KOPT-K1 (cell line): ENCODE measurements around the gene RNF180.

Experiments
- H3K27ac ChIP-seq: fragments of 200-600 bp; sonication (generic); 2 replicates; pipeline ENCODE4 v1.5.1; 2016; ENCODE audit warnings: antibody characterized with exemption, mild to moderate bottlenecking, low read depth, low read length; ENCODE audit not compliant: poor library complexity, severe bottlenecking
- H3K36me3 ChIP-seq: fragments of 200-600 bp; sonication (generic); 2 replicates; pipeline ENCODE4 v1.5.1; 2017; ENCODE audit warnings: antibody characterized with exemption, mild to moderate bottlenecking, low read length, moderate library complexity; ENCODE audit not compliant: insufficient read depth
- H3K9me3 ChIP-seq: fragments of 200-600 bp; sonication (generic); 2 replicates; pipeline ENCODE4 v1.5.1; 2017; ENCODE audit warnings: antibody characterized with exemption, low read length, mild to moderate bottlenecking; ENCODE audit not compliant: insufficient read depth, poor library complexity, severe bottlenecking

The RNF180 gene

DNA sequence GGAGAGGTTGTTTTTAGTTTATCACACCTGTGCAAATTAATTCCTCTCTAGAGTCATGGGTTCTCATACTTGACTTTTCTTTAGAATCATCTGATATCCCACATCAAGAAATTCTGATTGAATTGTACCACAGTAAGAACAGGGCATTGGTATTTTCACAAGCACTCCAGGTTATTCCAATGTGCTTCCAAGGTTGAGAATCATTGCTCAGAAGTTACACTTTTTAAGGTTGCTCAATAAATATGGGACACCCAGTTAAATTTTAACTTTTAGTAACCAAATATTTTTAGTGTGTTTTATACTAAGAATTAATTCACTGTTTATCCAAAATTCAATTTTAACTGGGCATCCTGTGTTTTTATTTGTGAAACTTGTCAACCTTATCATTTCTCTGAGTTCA, 2.5 kb upstream of the RNF180 start:
- no peaks in the 10 kb centered on the region for H3K9me3 ChIP-seq
- no peak overlapping the region for H3K27ac ChIP-seq
- H3K36me3 ChIP-seq = no peaks in the 10 kb centered on the region

DNA sequence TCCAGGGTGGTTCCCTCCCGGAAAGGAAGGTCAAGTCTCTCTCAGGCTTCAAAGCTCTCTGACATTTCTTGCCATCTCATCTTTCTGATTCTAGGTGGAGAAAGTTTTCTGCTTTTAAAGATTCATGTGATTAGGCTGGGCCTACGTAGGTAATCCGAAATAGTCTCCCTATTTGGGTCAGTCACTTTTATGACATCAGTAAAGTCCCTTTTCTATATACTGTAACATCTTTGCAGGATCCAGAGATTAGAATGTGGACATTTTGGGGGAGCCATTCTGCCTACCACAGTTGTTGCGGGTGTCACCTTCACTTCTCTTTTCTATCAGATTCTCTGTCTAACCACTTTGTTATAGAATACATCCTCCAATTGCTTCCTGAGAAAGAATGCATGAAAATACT, 1.9 kb upstream of the RNF180 start:
- no peaks in the 10 kb centered on the region for H3K36me3 ChIP-seq
- H3K27ac ChIP-seq = no peak overlapping the region
- H3K9me3 ChIP-seq = no peaks in the 10 kb centered on the region

- Histone ChIP-seq H3K27ac (no peak overlapping the region), H3K36me3 (no peaks in the 10 kb centered on the region), H3K9me3 (no peaks in the 10 kb centered on the region)
Measured at GRCh38 chr5:64164166-64164565, 1.5 kb upstream of the RNF180 start.

DNA sequence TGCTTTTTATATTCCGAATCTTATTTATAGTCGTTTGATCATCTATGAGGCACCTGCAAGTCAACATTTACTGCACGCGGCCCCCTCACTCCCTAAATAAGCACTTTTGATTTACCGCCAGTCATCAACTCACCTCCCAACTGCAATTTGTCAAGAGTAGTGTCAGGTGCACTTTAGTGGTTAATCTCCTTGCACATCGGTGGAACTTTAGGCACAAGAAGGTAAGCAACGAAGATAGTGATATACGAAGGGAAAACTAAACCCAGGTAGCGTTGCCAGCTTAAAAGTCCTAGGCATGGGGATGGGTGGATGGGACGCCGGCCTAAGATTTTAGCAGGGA, 513 bp upstream of the RNF180 start:
- no peaks in the 10 kb centered on the region for H3K9me3 ChIP-seq
- H3K27ac ChIP-seq = no peak overlapping the region
- H3K36me3 ChIP-seq = no peaks in the 10 kb centered on the region

GRCh38 chr5:64166201-64166959, 737 bp downstream of the RNF180 start:
- H3K27ac ChIP-seq = no peak overlapping the region

GRCh38 chr5:64176301-64176700, 10.7 kb downstream of the RNF180 start:
- no peak overlapping the region for H3K27ac ChIP-seq
- H3K36me3 ChIP-seq = no peaks in the 10 kb centered on the region
- no peaks in the 10 kb centered on the region for H3K9me3 ChIP-seq

More at GRCh38 chr5:64166201-64166959, 737 bp downstream of the RNF180 start:
- H3K9me3 ChIP-seq = no peaks in the 10 kb centered on the region
- H3K36me3 ChIP-seq = no peaks in the 10 kb centered on the region

GRCh38 chr5:64180661-64181343, 15.2 kb downstream of the RNF180 start:
- H3K36me3 ChIP-seq = no peaks in the 10 kb centered on the region
- H3K9me3 ChIP-seq = no peaks in the 10 kb centered on the region
- H3K27ac ChIP-seq = no peak overlapping the region

DNA sequence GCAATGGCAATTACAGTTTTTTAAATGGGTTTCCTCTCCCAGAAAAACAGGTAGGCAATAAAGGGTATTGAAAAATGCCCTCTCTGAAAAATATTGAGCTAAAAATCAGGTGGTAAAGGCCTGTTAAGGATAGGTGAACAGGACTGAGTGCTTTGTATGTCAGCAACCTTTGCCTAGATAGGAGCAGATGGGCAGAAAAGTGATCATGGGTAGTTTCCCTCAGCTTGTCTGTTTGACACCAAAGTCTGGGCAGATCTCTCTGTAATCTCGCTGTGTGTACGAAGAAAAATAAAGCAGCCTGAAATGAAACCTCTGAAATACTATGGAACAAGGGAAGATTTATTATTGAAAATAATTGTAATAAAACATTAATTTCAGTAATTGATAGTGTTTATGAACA, 15.8 kb downstream of the RNF180 start:
- H3K9me3 ChIP-seq = no peaks in the 10 kb centered on the region
- no peak overlapping the region for H3K27ac ChIP-seq
- no peaks in the 10 kb centered on the region for H3K36me3 ChIP-seq

- Histone ChIP-seq H3K27ac (no peak overlapping the region), H3K36me3 (no peaks in the 10 kb centered on the region), H3K9me3 (no peaks in the 10 kb centered on the region)
Measured at GRCh38 chr5:64183956-64184355, 18.3 kb downstream of the RNF180 start.

DNA sequence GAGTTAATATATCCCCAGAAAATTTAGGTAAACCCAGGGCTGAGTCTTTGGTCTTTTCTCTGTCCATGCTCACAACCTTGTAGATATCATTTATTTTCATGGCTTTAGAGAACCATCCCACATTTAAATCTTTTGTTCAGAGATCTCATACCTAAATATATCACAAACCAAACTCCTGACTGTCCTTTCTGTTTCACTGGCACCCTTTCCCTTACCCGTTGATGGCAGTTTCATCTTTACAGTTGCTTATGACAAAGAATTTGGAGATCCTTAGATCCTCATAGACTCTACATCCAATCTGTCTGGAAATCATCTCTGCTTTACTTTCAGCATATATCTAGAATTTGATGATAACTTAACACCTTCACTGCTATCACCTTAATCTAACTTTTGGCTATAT, 19.2 kb downstream of the RNF180 start:
- H3K36me3 ChIP-seq = no peaks in the 10 kb centered on the region
- H3K27ac ChIP-seq = no peak overlapping the region
- no peaks in the 10 kb centered on the region for H3K9me3 ChIP-seq

DNA sequence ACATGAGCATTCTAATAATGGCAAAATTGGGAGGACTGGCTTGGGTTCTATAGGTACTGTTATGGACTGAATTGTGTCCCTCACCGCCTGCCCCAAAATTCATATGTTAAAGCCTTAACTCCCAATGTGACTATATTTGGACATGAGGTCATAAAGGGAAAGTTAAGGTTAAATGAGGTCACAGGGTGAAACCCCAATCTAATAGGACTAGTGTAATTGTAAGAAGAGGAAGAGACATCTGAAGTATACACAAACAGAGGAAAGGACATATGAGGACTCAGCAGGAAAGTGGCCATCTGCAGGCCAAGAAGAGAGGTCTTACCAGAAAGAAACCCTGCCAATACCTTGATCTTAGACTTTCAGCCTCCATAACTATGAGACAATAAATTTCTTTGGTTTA, 23.1 kb downstream of the RNF180 start:
- Histone ChIP-seq H3K27ac (no peak overlapping the region), H3K36me3 (no peaks in the 10 kb centered on the region), H3K9me3 (no peaks in the 10 kb centered on the region)

GRCh38 chr5:64190562-64191306, 25.1 kb downstream of the RNF180 start:
- no peaks in the 10 kb centered on the region for H3K36me3 ChIP-seq
- H3K27ac ChIP-seq = no peak overlapping the region
- H3K9me3 ChIP-seq = no peaks in the 10 kb centered on the region

DNA sequence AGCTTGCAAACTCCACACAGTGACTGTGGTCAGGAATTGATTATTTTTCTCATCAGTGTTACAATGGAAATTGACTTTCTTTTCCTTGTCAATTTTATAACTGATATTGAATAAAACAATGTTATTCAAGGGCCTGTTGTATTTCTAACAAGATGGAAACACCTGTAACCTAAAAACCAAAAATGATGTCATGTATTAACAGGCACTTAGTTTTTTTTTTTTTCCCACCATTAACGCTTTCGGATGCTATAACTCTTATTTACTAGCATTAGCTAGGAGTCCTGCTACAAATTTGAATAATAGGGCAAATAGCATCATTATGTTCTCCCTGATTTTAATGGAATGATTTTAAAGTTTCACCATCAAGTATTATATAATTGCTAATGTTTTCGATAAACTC, 30.3 kb downstream of the RNF180 start:
- Histone ChIP-seq H3K27ac (no peak overlapping the region), H3K9me3 (no peaks in the 10 kb centered on the region), H3K36me3 (no peaks in the 10 kb centered on the region)

DNA sequence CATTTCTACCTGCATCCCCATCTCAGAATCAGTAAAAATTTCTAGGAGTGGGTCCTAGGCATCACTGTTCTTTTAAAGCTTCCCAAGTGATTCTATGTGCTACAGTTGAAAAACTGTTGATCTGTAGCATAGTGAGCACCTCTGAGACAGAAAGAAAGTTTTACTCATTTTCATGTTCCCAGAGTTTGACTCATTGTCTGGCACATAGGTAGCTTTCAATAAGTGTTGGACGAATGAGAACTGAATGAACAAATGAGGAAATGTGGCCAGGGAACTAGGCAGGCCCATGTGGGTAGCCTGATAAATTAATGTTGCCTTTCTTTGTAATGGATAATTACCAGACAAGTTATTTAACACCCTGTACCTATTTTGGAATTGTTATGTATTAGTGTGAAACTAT, 33.8 kb downstream of the RNF180 start:
- no peaks in the 10 kb centered on the region for H3K36me3 ChIP-seq
- no peak overlapping the region for H3K27ac ChIP-seq
- no peaks in the 10 kb centered on the region for H3K9me3 ChIP-seq

- Histone ChIP-seq H3K27ac (no peak overlapping the region), H3K9me3 (no peaks in the 10 kb centered on the region)
Measured at GRCh38 chr5:64201996-64202395, 36.4 kb downstream of the RNF180 start.

More at GRCh38 chr5:64201996-64202395, 36.4 kb downstream of the RNF180 start:
- no peaks in the 10 kb centered on the region for H3K36me3 ChIP-seq
